Measurements from ENCODE around the gene CTRL. TPM values are rescaled to one million over a fixed set of nuclear protein-coding genes. Genes with fewer than 3 reads are reported as not detected.
A peak's percentile ranks its signal among the peaks of the same experiment; 100 is the strongest.
"Not testable (repeated sequence)": the region's sequence is repeated elsewhere in the genome, so short reads cannot be mapped to it uniquely, and the experiment has no call there.

Gene CTRL
- polyA plus RNA-seq, 12 donors, result 1.2 to 5.8 (median 4.3) TPM; not detected in 2

DNA sequence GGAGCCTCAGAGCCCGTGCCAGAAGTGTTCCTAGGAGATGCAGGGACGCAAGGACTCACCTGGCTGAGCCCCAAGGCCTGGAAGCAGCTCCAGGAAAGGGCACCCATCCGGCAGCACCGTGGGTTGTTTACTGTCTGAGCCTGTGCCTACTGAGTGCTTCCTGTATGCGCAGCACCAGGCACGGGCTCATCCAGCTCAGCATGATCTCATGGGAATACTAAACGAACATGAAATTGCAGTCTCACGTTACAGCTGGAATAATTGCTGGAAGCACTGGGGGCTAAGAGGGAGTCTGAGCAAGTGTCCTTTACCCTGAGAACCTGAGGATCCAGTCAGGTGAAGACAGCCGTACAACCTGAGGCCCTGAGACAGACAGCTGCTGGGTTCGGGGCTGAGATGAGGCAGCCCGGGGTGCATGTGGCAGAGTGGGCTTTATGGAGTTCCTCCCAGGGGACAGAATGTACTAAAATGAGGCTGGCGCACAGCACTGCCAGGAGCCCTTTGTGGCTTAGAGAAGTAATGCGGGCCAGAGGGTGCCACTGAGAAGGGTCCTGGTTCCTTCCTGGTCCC lies 5.4 kb downstream of the CTRL start:
- no peak for DNase-seq

- DNase-seq, result no peak
Measured at GRCh38 chr16:67924140-67924906, 7.3 kb downstream of the CTRL start.

DNA sequence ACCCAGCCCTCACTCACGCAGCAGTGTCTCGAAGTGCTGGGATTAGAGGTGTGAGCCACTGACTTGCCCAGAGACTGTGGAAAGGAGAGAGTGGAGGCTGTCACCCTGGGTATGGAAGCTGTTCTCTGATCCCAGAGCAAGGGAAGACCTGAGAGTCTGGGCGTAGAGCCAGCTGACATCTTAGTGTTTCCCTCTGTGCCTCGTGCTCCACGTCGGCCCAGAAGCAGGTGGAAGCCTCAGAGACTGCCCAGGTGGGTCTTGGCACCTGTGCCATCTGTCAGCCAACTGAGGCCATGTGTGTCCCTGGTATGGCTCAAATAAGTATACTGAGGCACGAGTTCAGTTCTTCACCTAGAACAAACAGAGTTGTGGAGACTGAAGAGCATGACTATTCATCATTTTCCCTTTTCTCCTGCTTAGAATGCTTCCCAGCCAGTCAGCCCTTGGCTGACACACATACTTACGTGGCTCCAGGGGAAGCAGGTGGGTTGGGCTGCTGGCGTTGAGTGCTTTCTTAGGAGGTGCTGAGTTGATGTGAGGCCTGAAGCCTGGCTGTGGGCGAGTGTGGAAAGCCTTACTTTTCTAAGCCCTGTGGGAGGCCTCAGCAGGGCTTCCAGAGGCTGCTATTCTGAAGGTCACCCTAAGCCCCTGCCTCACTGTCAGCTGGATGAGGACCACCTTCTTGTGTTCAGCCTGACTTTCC lies 8.1 kb downstream of the CTRL start:
- DNase-seq, result no peak

GRCh38 chr16:67922740-67923139 lies 8.9 kb downstream of the CTRL start:
- no peak for DNase-seq

DNA sequence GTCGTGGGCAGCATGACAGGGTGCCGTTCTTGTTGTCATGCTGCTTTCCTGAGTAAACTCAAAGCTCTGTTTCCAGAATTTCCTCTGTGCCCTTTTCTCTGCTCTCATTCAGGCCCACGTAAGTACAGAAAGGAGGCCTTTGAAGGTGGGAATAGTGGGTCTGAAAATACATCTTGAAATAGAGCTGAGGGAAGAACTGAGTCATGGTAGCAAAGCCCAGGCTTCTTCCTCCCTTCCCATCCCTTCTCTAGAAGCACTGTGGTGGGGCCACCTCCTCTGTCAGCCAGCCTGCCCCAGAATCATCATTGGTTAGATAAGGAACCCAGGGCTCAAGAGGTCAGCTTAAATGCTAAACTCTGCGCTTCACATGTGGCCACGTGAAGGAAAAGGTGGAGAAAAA lies 9.4 kb downstream of the CTRL start:
- no peak for DNase-seq

GRCh38 chr16:67919622-67920221 lies 11.9 kb downstream of the CTRL start:
- DNase-seq, result no peak

DNA sequence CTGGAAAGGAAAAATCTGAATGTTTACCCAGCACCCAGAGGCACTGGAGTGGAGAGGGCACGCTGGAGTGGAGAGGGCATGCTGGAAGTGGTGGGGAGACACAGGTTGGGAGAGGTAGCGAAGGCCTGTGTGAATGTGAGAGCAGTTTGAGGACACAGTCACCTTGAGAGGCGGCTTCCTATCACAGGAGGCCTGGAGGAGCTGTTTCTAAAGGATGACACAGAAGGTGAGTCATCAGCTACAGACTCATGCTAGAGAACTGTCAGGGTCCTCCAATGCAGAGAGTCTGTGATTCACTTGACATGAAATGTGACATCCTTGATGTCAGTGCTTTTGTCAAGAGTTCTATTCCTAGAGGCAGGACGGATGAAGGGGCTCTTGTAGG lies 13.8 kb downstream of the CTRL start:
- DNase-seq, result no peak

GRCh38 chr16:67917140-67917851 lies 14.4 kb downstream of the CTRL start:
- DNase-seq, result no peak

- no peak for DNase-seq
Measured at GRCh38 chr16:67915831-67916723, 15.6 kb downstream of the CTRL start.

DNA sequence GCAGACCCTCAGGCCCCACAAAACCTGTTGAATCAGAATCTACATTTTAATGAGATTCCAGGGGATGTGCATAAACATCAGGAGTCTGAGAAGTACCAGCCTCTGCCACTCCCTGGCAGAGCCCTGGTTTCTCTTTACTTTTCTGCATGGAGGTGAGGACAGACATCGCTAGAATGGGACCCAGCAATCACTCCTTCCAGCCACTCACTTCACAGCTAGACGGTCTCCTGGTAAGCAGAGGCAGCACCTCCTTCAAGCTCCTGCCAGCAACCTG lies 16.2 kb downstream of the CTRL start:
- DNase-seq, result not testable (repeated sequence)

DNA sequence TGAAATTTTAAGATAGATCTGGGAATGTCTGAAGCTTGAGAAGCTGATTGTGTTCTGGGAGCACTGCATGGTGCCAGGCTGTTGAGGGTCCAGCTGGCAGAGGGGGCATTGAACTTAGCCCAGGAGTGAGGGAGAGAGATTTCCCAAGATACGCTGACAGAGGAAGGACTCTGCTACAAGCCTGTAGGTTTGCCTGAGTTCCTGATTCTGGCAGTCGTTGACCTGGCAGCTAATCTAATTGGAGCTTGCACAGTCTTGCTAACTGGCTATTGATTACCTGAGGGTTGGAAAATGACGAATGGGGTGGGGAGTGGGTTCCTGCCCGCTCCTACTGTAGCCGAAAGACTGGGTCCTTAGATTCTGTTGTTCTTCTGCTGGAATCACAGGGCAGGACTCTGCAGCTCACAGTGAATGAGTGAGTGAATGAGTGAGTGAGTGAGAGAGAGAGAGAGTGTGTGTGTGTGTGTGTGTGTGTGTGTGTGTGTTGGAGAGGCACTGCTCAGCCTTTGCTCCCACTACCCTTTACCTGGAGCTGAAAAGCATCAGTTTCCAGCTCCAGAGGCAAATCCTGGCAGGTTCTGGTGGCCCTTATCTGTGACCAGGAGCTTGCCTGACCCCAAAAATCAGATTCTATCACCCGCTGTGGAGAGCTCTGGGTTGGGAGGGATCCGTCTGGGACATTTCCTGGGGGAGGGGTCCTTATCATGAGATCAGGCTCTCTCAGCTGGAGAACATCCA lies 16.7 kb downstream of the CTRL start:
- no peak for DNase-seq

DNA sequence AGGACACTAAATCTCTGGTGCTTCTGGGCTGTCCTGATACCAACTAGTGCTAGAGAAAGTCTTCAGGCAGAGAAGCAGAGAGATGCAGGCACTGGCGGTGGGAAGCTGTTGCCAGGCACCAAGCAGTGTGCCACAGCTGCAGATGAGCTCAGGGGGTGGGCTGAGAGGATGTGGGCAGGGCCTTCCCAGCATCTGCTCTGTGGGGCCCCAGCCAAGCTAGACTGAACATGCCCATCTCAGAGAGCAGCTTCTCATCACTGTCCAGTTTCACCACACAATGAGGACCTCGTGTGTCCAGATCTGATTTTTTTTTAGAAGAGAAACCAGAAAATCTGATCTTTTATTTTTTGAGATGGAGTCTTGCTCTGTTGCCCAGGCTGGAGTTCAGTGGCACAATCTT lies 21.5 kb downstream of the CTRL start:
- peak; percentile 35 for DNase-seq

DNA sequence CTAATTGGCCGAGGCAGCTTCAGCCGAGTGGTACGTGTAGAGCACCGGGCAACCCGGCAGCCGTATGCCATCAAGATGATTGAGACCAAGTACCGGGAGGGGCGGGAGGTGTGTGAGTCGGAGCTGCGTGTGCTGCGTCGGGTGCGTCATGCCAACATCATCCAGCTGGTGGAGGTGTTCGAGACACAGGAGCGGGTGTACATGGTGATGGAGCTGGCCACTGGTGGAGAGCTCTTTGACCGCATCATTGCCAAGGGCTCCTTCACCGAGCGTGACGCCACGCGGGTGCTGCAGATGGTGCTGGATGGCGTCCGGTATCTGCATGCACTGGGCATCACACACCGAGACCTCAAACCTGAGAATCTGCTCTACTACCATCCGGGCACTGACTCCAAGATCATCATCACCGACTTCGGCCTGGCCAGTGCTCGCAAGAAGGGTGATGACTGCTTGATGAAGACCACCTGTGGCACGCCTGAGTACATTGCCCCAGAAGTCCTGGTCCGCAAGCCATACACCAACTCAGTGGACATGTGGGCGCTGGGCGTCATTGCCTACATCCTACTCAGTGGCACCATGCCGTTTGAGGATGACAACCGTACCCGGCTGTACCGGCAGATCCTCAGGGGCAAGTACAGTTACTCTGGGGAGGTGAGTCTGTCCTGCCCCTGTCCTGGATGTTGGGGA lies 22.5 kb downstream of the CTRL start:
- DNase-seq, result no peak

GRCh38 chr16:67907397-67908180 lies 24.1 kb downstream of the CTRL start:
- DNase-seq, result no peak

DNA sequence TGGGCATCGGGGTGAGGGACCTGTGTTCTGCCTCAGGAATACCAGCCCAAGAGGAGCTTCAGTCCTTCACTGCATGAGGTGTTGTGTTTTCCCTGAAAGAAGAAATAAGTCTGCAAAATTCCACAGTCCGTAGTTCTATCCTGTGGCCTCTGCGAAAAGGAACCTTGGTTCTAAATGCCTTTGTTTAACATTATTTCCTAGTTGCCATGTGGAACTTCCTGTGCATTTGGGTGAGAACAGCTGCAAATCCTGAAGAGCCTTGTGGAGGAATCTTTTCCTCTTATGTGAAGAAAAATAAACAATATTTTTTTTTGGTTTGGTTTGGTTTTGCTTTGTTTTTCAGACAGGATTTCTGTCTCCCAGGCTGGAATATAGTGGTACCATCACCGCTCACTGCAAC lies 28.8 kb downstream of the CTRL start:
- DNase-seq, result no peak

DNA sequence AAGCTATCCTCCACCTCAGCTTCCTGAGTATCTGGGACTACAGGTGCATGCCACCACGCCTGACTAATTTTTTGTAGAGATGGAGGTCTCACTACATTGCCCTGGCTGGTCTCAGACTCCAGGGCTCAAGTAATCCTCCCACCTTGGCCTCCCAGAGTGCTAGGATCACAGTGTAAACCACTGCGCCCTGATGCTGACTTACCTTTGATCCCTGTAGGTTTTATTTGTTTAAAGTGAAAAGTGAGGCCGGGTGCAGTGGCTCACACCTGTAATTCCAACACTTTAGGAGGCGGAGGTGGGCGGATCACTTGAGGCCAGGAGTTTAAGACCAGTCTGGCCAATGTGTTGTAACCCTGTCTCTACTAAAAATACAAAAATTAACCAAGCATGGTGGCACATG lies 29.9 kb downstream of the CTRL start:
- DNase-seq, result no peak

- DNase-seq, result no peak
Measured at GRCh38 chr16:67897231-67897630, 34.4 kb downstream of the CTRL start.

GRCh38 chr16:67893743-67894399 lies 37.8 kb downstream of the CTRL start:
- no peak for DNase-seq
